HL-60 (cell line): ENCODE data around the gene YWHAG.

Experiments
- CTCF ChIP-seq: IDR thresholded peaks from one replicate; pipeline ENCODE4 v1.5.1; 2011; ENCODE audit warnings: low read length, control low read depth, inconsistent platforms; ENCODE audit not compliant: insufficient read depth
- GABPA ChIP-seq: IDR thresholded peaks from 2 replicates; pipeline ENCODE4 v1.6.1; 2012; ENCODE audit warnings: low read depth
- POLR2AphosphoS5 ChIP-seq: IDR thresholded peaks from 2 replicates; pipeline ENCODE4 v1.6.1; 2012; ENCODE audit warnings: low read depth

- TF ChIP-seq CTCF (no peak), GABPA (no peak), POLR2AphosphoS5 (no peak)
Measured at GRCh38 chr7:76347710-76348109, 11.1 kb downstream of the YWHAG start.
